HFFc6 (cell line): ENCODE data around the gene CFHR4. TPM values are rescaled to one million over a fixed set of nuclear protein-coding genes. Genes with fewer than 3 reads are reported as not detected.

Experiments
- DNase-seq: peaks from one replicate; pipeline ENCODE4 v3.0.0-alpha.2; 2018
- H3K27ac Mint-ChIP-seq: 2 replicates; pipeline ENCODE4 v1.8.0; 2020; ENCODE audit warnings: mild to moderate bottlenecking, mixed read lengths
- H3K27me3 Mint-ChIP-seq: 2 replicates; pipeline ENCODE4 v1.8.0; 2021; ENCODE audit warnings: mild to moderate bottlenecking, moderate library complexity, mixed read lengths; ENCODE audit not compliant: insufficient read depth
- H3K36me3 Mint-ChIP-seq: 2 replicates; pipeline ENCODE4 v1.8.0; 2021; ENCODE audit warnings: low read depth, mixed read lengths
- H3K4me1 Mint-ChIP-seq: 2 replicates; pipeline ENCODE4 v1.8.0; 2020; ENCODE audit warnings: low read depth, mixed read lengths
- H3K4me3 Mint-ChIP-seq: 2 replicates; pipeline ENCODE4 v1.8.0; 2020; ENCODE audit warnings: mild to moderate bottlenecking, moderate library complexity, mixed read lengths
- H3K9me3 Mint-ChIP-seq: 2 replicates; pipeline ENCODE4 v1.8.0; 2020; ENCODE audit warnings: mild to moderate bottlenecking, mixed read lengths
- total RNA-seq, 6 experiments: library from RNA; stranded (reverse); fragmentation: NEBNext Ultra II Directional; extraction: Animal tissue kit (Norgen Biotek cat#: 25700); gene quantifications; 2 replicates in 1 of 6; 3 replicates in 5 of 6; pipeline ENCODE4 v1.2.3, GENCODE V29; 2021
- TF ChIP-seq, protein P1 (sequence below): fragments of 200-600 bp; sonication (generic); IDR thresholded peaks from 2 replicates; pipeline ENCODE4 v1.5.0; 2021; ENCODE audit warnings: antibody characterized with exemption, mild to moderate bottlenecking

CFHR4 gene
- total RNA-seq, 6 experiments from 2014 or later: not detected

DNA sequence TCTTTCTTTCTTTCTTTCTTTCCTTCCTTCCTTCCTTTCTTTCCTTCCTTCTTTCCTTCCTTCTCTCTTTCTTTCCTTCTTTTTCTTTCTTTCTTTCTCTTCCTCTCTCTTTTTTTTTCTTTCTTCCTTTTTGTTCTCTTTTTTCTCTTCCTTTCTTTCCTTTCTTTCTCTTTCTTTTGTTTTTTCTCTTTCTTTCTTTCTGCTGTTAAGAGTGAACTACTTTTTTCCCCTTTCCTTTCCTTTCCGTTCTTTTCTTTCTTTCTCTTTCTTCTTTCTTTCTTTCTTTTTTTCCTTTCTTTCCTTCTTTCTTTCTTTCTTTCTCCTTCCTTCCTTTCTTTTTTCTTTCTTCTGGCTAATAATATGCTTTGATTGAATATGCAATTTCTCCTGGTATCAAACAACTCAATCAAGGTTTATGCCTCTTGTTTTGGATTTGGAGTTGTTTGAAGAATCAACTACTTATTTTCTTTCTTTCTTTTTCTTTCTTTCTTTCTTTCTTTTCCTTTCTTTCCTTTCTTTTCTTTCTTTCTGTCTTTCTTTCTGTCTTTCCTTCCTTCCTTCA, 27.4 kb upstream of the CFHR4 start:
- no peaks in the 10 kb centered on the region for H3K36me3 Mint-ChIP-seq
- H3K9me3 Mint-ChIP-seq: peaks cover 5% of the 10 kb centered on the region; the same call in 1 of the 2 replicates
- TF ChIP-seq, protein P1, sequence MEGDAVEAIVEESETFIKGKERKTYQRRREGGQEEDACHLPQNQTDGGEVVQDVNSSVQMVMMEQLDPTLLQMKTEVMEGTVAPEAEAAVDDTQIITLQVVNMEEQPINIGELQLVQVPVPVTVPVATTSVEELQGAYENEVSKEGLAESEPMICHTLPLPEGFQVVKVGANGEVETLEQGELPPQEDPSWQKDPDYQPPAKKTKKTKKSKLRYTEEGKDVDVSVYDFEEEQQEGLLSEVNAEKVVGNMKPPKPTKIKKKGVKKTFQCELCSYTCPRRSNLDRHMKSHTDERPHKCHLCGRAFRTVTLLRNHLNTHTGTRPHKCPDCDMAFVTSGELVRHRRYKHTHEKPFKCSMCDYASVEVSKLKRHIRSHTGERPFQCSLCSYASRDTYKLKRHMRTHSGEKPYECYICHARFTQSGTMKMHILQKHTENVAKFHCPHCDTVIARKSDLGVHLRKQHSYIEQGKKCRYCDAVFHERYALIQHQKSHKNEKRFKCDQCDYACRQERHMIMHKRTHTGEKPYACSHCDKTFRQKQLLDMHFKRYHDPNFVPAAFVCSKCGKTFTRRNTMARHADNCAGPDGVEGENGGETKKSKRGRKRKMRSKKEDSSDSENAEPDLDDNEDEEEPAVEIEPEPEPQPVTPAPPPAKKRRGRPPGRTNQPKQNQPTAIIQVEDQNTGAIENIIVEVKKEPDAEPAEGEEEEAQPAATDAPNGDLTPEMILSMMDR: no peak
- H3K4me3 Mint-ChIP-seq: no peak overlapping the region
- H3K27me3 Mint-ChIP-seq: peaks cover 3% of the 10 kb centered on the region
- H3K27ac Mint-ChIP-seq: no peak overlapping the region
- DNase-seq: no peak
- no peaks in the 10 kb centered on the region for H3K4me1 Mint-ChIP-seq

DNA sequence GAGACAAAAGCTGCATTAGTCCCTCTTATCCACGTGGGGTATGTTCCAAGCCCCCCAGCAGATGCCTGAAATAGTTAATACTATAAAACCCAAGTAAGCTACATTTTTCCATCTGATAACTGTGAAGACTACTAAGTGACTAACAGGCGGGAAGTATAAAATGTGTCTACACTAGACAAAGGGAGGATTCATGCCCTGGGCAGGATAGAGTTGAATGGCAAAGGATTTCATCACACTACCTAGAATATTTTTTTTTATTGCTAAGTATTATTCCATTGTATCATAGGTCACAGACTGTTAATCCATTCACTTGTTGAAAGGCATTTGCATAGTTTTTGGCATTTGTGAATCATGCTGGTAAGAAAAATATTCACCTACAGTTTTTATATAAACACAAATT, 26.4 kb upstream of the CFHR4 start:
- Mint-ChIP-seq H3K27me3 (peaks cover 3% of the 10 kb centered on the region), H3K4me1 (no peaks in the 10 kb centered on the region), H3K9me3 (peaks cover 5% of the 10 kb centered on the region; the same call in 1 of the 2 replicates), H3K27ac (no peak overlapping the region), H3K4me3 (no peak overlapping the region), H3K36me3 (no peaks in the 10 kb centered on the region)
- TF ChIP-seq, protein P1: no peak
- DNase-seq: no peak

DNA sequence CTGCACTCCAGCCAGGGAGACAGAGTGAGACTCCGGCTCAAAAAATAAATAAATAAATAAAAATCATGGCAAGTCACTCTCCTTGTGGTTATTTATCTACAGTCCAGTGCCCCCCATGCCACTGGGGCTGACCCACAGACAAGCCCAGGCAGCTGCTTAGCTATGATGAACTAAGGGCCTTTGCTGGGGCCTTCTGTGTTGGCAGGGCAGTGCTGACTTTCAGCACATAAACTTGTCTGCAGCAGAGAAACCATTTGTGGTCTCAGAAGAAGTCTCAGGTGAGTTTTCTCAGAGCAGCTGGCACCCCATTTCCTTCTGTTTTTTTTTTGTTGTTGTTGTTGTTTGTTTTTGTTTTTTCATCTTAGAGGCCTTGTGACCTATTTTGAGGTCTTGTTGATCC, 20.9 kb upstream of the CFHR4 start:
- Mint-ChIP-seq H3K9me3 (peaks cover 4% of the 10 kb centered on the region; the same call in 1 of the 2 replicates), H3K27ac (no peak overlapping the region), H3K4me1 (no peaks in the 10 kb centered on the region), H3K27me3 (no peaks in the 10 kb centered on the region), H3K36me3 (no peaks in the 10 kb centered on the region), H3K4me3 (no peak overlapping the region)
- DNase-seq: no peak
- TF ChIP-seq, protein P1: no peak

DNA sequence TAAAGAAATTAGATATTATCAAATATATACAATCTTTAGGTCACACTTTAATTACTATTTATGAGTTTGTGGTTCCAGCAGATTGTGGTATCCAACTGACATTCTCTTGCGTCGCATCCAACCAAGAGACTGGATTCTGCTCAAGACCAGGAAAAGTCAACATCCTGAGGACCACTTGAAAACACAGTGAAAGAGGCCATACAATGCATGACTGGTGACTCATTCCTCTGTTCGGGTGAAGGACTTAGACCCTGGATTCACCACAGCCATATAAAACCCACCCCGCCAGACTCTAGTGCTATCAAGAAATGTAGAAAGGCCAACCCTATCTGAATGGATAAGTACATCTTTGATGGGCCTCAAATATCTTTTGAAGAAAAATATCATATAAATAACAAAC, 14.5 kb upstream of the CFHR4 start:
- Mint-ChIP-seq H3K27me3 (peaks cover 4% of the 10 kb centered on the region; the same call in 1 of the 2 replicates), H3K4me1 (no peaks in the 10 kb centered on the region), H3K27ac (no peak overlapping the region), H3K4me3 (no peak overlapping the region), H3K36me3 (no peaks in the 10 kb centered on the region), H3K9me3 (no peaks in the 10 kb centered on the region)
- DNase-seq: no peak
- TF ChIP-seq, protein P1: no peak

DNA sequence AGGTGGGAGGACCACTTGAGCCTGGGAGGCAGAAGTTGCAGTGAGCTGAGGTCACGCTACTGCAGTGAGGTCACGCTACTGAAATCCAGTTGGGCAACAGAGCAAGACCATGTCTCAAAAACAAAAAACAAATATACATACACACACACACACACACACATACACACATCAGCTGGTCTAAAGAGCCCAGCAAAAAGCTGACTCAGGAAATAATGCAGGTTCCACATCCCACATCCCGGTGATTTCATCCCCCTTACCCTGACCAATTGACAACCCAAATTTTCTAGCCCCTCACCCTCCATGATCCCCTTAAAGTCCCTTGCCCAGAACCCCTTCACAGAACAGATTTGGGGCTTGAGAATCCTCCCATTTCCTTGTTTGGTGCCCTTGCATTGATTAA, 11.9 kb upstream of the CFHR4 start:
- Mint-ChIP-seq H3K27me3 (peaks cover 4% of the 10 kb centered on the region; the same call in 1 of the 2 replicates), H3K27ac (no peak overlapping the region), H3K36me3 (no peaks in the 10 kb centered on the region), H3K9me3 (no peaks in the 10 kb centered on the region), H3K4me1 (no peaks in the 10 kb centered on the region), H3K4me3 (no peak overlapping the region)
- TF ChIP-seq, protein P1: no peak
- DNase-seq: no peak
